ENCODE data around the gene ANKRD28. TPM values are rescaled to one million over a fixed set of nuclear protein-coding genes. Genes with fewer than 3 reads are reported as not detected.

Gene ANKRD28
- total RNA-seq, 1 donor from 2014 or later = 50.3 TPM

DNA sequence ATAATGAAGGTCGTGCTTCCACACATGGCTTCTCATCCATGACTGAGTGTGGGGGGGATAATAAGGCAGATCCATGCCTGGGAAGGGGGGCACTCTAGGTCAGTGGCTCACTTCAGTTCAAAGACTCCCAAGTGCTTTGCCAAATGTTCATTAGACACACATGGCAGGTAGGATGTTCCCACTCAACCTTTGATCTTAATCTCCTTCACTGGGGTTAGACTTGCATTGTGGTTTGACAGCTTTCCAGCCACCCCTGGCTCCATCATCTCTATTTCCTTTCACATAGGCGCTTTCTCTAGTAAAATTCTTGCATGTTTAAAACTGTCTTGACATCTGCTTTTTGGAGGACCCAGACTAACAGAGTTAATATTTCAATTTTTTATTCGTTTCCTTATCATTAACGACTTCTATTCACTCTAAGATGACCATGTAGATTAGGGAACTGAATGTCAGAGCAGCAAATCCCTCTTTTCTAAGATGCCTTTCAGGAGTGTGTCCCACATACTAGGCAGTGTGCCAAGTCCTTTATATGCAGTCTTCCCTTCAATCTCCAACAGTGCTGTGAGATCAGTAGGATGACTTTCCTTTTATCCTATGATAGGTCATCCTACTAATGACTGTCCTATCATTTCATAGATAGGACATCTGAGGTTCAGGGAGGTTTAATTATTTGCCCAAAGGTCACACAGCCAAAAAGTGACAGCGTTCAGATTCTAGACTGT is 138.4 kb downstream of the ANKRD28 start:
- Histone ChIP-seq H3K27ac (no peak overlapping the region), H3K4me1 (no peaks in the 10 kb centered on the region), H3K4me3 (no peak overlapping the region), H3K9me3 (peaks cover 27% of the 10 kb centered on the region), H3K27me3 (no peaks in the 10 kb centered on the region), H3K36me3 (no peaks in the 10 kb centered on the region)
- intact Hi-C loops (cut with DNase I) = no loop called here
- TF ChIP-seq, protein P1, sequence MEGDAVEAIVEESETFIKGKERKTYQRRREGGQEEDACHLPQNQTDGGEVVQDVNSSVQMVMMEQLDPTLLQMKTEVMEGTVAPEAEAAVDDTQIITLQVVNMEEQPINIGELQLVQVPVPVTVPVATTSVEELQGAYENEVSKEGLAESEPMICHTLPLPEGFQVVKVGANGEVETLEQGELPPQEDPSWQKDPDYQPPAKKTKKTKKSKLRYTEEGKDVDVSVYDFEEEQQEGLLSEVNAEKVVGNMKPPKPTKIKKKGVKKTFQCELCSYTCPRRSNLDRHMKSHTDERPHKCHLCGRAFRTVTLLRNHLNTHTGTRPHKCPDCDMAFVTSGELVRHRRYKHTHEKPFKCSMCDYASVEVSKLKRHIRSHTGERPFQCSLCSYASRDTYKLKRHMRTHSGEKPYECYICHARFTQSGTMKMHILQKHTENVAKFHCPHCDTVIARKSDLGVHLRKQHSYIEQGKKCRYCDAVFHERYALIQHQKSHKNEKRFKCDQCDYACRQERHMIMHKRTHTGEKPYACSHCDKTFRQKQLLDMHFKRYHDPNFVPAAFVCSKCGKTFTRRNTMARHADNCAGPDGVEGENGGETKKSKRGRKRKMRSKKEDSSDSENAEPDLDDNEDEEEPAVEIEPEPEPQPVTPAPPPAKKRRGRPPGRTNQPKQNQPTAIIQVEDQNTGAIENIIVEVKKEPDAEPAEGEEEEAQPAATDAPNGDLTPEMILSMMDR (IDR thresholded peaks at IDR 0.05) = no peak
- ATAC-seq (no peak), DNase-seq (no peak)

DNA sequence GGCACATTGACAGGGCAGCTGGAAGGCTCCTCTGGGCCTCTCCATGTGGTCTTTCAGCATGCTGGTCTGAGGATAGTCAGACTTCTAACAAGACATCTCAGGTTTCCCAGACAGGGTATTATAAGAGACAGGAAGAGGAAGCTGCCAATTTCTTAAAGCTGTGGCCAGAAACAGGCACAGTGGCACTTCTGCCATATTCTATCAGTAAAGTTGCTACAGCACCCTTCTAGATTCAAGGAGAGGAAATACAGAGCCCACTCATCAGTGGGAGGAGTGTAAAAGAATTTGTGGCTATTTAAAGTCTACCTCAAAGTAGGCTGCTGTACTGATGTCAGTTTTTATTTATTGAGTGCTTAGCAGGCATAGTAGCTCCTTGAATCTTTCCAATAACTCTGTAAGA is 140.8 kb downstream of the ANKRD28 start:
- Histone ChIP-seq H3K9me3 (peaks cover 27% of the 10 kb centered on the region), H3K36me3 (no peaks in the 10 kb centered on the region), H3K27me3 (no peaks in the 10 kb centered on the region), H3K4me1 (no peaks in the 10 kb centered on the region), H3K4me3 (no peak overlapping the region), H3K27ac (no peak overlapping the region)
- DNase-seq (no peak), ATAC-seq (no peak)
- TF ChIP-seq, protein P1 (IDR thresholded peaks at IDR 0.05) = no peak
- intact Hi-C loops (cut with DNase I) = no loop called here

DNA sequence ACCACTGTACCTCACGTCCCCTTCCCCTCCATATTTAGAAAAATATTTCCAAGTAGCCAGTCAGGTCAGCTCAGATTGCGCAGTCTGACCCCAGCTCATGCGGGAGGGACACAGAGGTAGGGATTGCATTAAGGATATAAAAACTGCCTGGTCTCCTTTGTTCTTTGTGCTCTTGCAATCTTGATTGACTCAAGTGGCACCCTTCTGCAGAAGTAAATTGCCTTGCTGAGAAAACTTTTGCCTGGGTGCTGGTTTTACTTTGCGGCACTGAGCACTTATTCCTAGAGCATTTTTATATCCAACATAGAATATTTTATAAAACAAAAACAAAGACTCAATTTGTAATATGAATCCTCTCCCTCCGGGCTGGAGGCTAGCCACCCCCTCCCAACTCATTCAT is 141.4 kb downstream of the ANKRD28 start:
- H3K36me3 ChIP-seq = no peaks in the 10 kb centered on the region
- ATAC-seq (no peak), DNase-seq (no peak)
- no peaks in the 10 kb centered on the region for H3K27me3 ChIP-seq
- H3K4me3 ChIP-seq = no peak overlapping the region
- no peak overlapping the region for H3K27ac ChIP-seq
- H3K4me1 ChIP-seq = no peaks in the 10 kb centered on the region
- TF ChIP-seq, protein P1 (IDR thresholded peaks at IDR 0.05) = no peak
- intact Hi-C loops (cut with DNase I) = no loop called here
- H3K9me3 ChIP-seq = peaks cover 27% of the 10 kb centered on the region

DNA sequence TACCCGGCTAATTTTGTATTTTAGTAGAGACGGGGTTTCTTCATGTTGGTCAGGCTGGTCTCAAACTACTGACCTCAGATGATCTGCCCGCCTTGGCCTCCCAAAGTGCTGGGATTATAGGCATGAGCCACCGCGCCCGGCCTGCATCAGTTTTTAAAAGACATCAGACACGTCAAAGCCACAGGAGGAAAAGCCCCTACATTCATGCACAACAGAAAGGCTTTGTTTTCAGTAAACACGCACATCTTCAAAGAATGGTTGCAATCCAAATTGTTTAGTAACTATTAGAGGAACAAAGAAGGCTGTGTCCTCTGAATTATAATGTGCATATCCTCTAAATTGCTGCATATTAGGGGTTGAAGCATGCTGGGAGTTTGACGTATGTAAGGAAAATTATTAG is 142.9 kb downstream of the ANKRD28 start:
- no peak for ATAC-seq
- H3K9me3 ChIP-seq = peaks cover 27% of the 10 kb centered on the region
- no peaks in the 10 kb centered on the region for H3K27me3 ChIP-seq
- no peaks in the 10 kb centered on the region for H3K36me3 ChIP-seq
- intact Hi-C loops (cut with DNase I) = no loop called here
- H3K4me3 ChIP-seq = no peak overlapping the region
- TF ChIP-seq, protein P1 (IDR thresholded peaks at IDR 0.05) = no peak
- DNase-seq = no peak
- H3K27ac ChIP-seq = no peak overlapping the region
- H3K4me1 ChIP-seq = no peaks in the 10 kb centered on the region

DNA sequence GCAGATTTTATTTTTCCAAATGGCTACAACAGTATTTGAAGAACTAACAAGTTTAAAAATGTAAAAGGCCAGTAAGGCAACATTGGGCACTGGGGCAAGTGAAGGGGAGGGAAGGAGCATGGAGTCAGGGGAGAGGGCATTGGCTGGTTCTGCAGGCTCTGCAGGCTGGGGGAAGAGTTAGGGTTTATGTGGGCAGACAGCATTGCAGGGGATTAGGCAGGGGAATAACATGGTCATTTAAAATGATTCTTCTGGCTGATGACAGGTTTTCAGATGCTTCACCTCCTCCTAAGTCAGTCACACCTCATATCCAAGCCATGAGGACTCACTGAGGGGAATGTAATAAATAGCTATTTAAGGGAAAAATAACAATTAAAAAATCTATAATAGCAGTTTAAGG is 143.7 kb downstream of the ANKRD28 start:
- no peak for ATAC-seq

More for the DNA sequence above, 143.7 kb downstream of the ANKRD28 start:
- no peak for DNase-seq
- no peak overlapping the region for H3K27ac ChIP-seq
- no peaks in the 10 kb centered on the region for H3K4me1 ChIP-seq
- intact Hi-C loops (cut with DNase I) = no loop called here
- H3K4me3 ChIP-seq = no peak overlapping the region
- TF ChIP-seq, protein P1 (IDR thresholded peaks at IDR 0.05) = no peak
- H3K36me3 ChIP-seq = no peaks in the 10 kb centered on the region
- H3K9me3 ChIP-seq = peaks cover 27% of the 10 kb centered on the region
- no peaks in the 10 kb centered on the region for H3K27me3 ChIP-seq
